Amygdala (tissue), 56 donors: ENCODE results near the gene CLMN.

Experiments
- DNase-seq, 56 donors: peaks; one replicate each; lab custom pipeline; 2025; lab: John Stamatoyannopoulos, UW

CLMN gene

GRCh38 chr14:95250140-95250769 lies 69.5 kb downstream of the CLMN start:
- DNase-seq, result no peak

DNA sequence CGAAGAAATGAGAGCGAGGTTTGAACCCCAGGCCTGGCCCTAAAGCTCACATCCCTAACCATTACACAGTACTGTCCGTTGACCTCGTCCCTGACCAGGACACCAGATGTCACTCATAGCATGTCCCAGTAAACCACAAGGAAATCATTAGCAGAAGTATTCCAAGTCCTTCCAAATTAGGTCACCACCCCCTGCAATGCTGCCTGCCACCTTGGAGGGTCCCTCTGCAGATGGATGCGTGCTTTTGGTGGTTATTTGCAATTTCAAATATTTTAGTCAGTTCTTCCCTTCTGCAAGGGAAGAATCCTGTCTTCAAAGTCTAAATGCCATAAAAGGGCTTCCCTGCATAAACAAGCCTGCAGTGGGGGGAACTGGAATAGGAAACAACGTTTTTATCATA lies 71.3 kb downstream of the CLMN start:
- DNase-seq, result no peak

GRCh38 chr14:95246870-95247269 lies 72.8 kb downstream of the CLMN start:
- DNase-seq, result no peak

GRCh38 chr14:95245334-95245733 lies 74.4 kb downstream of the CLMN start:
- DNase-seq, result no peak

- DNase-seq, result no peak
These were observed 75.1 kb downstream of the CLMN start for GRCh38 chr14:95244587-95244986.

DNA sequence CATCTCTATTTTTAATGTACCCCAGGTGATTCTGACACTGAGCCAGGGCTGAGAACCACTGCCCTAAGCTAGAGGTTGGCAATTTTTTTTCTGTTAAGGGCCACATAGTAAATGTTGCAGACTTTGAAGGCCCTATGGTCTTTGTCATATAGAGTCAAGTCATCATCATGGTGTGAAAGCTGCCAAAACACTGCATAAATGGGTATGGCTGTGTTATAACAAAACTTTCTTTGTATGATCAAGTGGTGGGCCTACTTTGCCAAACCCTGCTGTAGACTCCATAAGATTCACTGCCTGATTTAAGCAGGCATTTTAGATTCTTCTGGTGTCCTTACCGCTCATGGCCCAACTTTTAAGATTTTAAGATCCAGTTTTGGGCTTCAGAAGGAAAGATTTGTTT lies 76.8 kb downstream of the CLMN start:
- DNase-seq, result no peak

DNA sequence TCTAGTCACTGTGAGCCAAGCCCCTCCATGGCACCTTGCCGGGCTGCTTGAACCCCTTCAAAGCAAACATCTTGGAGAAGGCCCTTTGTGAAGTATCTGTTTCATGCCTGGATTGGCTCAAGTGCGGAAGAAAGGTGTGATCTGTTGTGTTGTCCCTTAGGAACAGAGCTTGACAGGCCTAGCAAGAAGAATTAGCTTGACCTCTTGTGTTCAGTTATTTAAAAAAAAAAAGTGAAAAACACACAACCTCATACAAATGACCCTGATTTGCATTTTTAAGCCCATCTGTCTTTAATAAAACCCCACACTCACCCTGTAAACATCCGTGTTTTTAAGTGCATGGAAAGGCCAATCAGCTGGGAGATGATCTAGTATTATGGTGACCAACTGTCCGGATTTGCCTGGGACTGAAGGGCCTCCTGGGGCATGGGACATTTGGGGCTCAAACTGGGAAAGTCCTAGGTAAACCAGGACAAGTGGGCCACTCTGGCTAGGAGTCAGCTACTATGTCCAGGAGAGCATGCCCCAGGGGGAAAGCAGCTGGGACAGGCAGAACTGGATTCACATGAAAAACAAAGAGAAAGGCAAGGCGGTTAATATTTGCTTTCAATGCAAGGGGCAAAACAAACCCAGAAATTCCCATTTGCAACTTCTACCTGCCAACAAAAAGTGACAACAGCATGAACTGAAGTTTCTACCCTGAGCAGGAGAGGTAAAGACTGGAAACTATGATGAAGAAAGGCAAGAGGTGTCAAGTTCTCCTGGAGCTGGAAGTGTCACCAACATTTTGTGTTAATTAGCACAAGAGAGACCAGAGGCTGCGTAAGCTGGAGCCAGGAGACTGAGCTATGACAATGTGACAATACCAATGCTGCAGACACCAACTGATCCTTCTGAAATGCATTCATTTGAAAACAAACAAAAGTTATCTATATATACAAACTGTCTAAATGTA lies 78.6 kb downstream of the CLMN start:
- no peak for DNase-seq

DNA sequence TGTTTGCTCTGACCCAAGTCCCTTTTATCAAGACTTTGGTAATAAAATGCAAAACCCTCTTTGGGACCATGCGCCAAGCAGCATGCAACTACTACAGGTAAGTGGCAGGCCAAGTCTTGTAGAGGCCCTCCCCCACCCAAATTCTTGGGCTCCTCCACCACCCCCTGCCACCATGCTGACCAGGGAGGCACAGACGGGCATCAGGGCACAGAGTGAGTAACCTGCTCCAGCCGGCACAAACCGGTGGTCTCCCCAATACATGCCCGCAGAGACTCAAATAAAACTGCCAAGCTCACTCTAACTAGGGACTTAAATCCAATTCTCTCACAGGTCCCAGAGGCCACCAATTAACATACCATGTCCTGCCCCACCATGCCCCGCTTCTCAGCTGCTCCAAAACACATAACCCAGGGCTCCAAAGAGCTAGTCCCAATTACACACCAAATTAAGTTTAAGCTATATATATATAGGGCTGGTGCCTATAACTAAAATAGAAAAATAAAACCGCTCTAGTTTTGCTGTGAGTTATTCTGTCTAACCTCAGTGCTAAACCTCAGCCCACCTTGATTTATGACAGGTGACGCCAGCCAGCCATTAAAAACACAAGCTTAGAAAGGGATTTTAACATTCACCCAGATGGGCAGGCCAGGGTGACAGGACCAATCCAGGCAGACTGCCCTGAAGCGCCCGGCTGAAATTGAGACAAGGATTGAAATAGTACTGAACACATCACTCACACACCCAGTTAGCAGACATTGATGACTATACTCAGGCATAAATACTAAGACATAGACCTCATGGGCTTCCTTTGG lies 81.0 kb downstream of the CLMN start:
- DNase-seq, result no peak

GRCh38 chr14:95237958-95238340 lies 81.8 kb downstream of the CLMN start:
- no peak for DNase-seq

DNA sequence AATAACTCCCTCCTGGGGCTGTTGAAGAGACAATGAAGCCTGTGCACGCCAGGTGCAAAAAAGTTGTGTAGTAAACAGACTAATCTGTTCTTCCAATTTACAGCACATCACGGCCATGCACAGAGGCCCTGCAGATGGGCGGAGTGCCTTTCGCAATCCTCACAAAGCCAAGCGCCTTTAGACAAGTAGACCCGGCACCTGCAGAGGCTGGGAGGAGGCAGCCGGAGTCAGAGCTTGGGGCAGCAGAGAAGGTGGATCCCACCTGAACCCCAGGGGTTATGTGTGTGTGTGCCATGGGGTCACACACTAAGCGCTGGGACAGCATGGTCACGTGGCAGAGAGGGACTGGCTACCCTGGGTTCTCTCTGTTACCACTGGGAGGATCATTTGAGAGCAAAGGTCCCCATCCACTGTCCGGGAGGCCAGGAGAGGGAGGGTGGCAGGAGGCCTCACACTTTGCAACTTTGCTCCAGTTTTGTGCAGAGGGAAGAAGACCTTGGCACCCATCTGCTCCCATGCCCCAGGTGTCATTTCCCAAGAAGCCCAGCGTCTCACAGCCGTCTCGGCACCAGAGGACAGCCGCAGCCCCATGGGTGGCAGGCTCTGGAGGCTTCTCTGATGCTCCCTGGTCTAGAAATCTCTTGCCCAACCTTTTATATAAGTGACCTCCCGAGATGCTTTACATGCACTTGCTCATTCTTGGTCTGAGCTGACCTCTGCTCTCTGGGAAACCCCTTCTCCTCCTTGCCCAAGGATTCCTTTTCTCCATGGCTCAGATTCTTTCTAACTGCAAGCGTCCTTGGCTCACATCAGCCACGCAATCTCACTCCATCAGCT lies 82.4 kb downstream of the CLMN start:
- DNase-seq, result no peak

GRCh38 chr14:95236221-95236620 lies 83.5 kb downstream of the CLMN start:
- DNase-seq, result no peak

DNA sequence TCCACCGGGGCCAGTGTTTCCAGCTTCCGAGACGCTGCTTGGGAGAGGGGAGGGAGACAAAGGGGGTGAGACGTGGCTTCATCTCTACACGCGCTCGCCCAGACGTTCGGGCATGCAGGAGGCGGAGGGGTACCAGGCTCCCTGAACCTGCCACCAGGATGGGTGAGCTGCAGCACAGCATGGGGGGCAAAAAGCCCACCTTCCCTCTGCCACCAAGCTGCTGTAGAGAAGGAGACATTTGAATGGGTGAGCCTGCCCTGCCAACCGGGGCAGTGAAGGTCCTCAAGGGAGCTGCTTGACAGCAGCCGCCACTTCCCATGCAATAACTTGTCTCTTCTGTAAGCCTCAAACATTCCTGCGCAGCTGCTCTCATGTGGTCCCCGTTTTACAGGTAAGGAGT lies 83.9 kb downstream of the CLMN start:
- no peak for DNase-seq

- DNase-seq, result peak in 1 of 56 donors; percentile 27
These were observed 84.4 kb downstream of the CLMN start for GRCh38 chr14:95235351-95235750.

- DNase-seq, result no peak
These were observed 85.3 kb downstream of the CLMN start for GRCh38 chr14:95234426-95234825.

- DNase-seq, result peak in 5 of 56 donors; percentile 8 to 33 (median 24)
These were observed 85.9 kb downstream of the CLMN start for GRCh38 chr14:95233702-95234241.

GRCh38 chr14:95232894-95233584 lies 86.7 kb downstream of the CLMN start:
- DNase-seq, result no peak

GRCh38 chr14:95231966-95232633 lies 87.6 kb downstream of the CLMN start:
- DNase-seq, result no peak

DNA sequence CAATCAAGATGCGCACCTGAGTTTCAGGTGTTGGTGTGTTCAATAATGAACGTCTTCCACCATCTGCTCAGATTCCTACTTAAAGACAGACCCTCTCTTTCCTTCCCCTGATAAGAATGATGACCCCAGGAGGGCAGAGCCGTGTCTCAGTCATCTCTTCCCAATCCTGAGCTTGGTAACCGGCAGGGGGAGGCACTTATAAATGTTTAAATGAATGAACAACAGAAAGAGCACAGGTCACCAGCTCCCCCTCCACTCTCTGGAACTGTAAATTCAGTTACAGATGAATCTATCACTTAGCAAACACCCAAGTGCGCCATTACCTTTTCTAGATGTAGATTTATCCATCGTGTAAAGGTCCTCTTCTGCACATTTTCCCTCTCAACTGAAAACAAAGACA lies 90.0 kb downstream of the CLMN start:
- DNase-seq, result no peak

DNA sequence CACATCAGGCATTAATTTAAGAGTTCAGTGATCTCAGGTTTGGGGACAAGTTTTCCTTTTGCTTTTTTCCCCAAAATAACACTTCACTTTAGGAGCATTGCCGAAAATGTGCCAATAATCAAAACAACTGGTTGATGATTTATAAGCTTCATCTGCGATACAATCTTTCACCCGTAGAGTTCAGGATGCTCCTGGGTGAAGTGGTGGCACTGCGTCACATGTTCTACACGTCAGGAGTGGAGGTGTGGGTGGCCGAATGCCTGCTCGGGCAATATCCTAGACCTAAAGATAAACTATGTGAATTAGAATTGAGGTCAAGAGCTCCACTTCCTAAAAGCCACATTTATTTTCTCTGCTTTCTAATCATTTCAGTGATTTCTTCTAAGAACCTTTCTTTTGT lies 91.5 kb downstream of the CLMN start:
- DNase-seq, result no peak
